Sigmoid colon (tissue), 7 donors: ENCODE results near the gene STK24. TPM values are rescaled to one million over a fixed set of nuclear protein-coding genes. Genes with fewer than 3 reads are reported as not detected.

Source experiments
- DNase-seq: peaks from one replicate; pipeline ENCODE4 v3.0.0-alpha.2; 2019
- H3K27ac ChIP-seq, 4 donors: fragments of 200-600 bp; sonication (generic); one replicate each; pipeline ENCODE4 v1.5.1; 2016 to 2019; ENCODE audit warnings: mild to moderate bottlenecking in 1 of 4
- H3K27me3 ChIP-seq, 3 donors: fragments of 200-600 bp; sonication (generic); one replicate each; pipeline ENCODE4 v1.5.1; 2019; ENCODE audit warnings: mild to moderate bottlenecking in 1 of 3
- H3K36me3 ChIP-seq, 4 donors: fragments of 200-600 bp; sonication (generic); one replicate each; pipeline ENCODE4 v1.5.1; 2016 to 2019
- H3K4me1 ChIP-seq, 4 donors: fragments of 200-600 bp; sonication (generic); one replicate each; pipeline ENCODE4 v1.5.1; 2017 to 2019
- H3K4me3 ChIP-seq, 4 donors: fragments of 200-600 bp; sonication (generic); one replicate each; pipeline ENCODE4 v1.5.1; 2017 to 2019; ENCODE audit warnings: mild to moderate bottlenecking in 2 of 4, moderate library complexity in 1 of 4
- H3K9me3 ChIP-seq, 4 donors: fragments of 200-600 bp in 3 of 4; sonication (generic) in 3 of 4; one replicate each; pipeline versions ENCODE4 v1.5.1 to v1.6.1; 2013 to 2019
- CTCF ChIP-seq, 4 experiments: fragments of 450-650 bp in 3 of 4; fragments of 200-600 bp in 1 of 4; IDR thresholded peaks; one replicate each; pipeline ENCODE4 v1.5.1; 2016 to 2019; ENCODE audit warnings: antibody characterized with exemption in 4 of 4, mild to moderate bottlenecking in 3 of 4, moderate library complexity in 2 of 4
- EP300 ChIP-seq, 4 donors: sonication (generic); formaldehyde crosslinking; IDR thresholded peaks; one replicate each; pipeline ENCODE4 v1.6.1; 2017; ENCODE audit warnings: antibody characterized with exemption in 4 of 4
- POLR2A ChIP-seq, 2 donors: fragments of 450-650 bp; IDR thresholded peaks; one replicate each; pipeline ENCODE4 v1.6.1; 2016; ENCODE audit warnings: antibody characterized with exemption in 2 of 2, mild to moderate bottlenecking in 2 of 2, moderate library complexity in 2 of 2
- POLR2AphosphoS5 ChIP-seq, 4 donors: sonication (generic); formaldehyde crosslinking; IDR thresholded peaks; one replicate each; pipeline ENCODE4 v1.6.1; 2017; ENCODE audit warnings: antibody characterized with exemption in 4 of 4
- WGBS, 2 donors: extraction: QIAGEN DNeasy Blood & Tissue Kit; methylation state at CpG; one replicate each; pipeline ENCODE4 v1.1.7; 2013; 5-methylcytosine and 5-hydroxymethylcytosine counted together
- intact Hi-C: fragments of 100-400 bp; cut with DNase I; formaldehyde crosslinking; loops from one replicate; pipeline ENCODE4 v1.15.1; 2023
- polyA plus RNA-seq, 3 donors: library from polyadenylated mRNA; stranded (reverse); fragments of 200-250 nt; gene quantifications; one replicate each; pipeline ENCODE4 v1.2.3, GENCODE V29; 2013
- total RNA-seq, 4 donors: library from RNA; depleted of rRNA; stranded (reverse); fragments of >200 nt; gene quantifications; one replicate each; pipeline ENCODE4 v1.1.0, GENCODE V29; 2016
- donor health status: healthy with polysubstance abuse.
- donor health status: Bipolar disorder and iron deficiency.
- donor health status: healthy.

Gene STK24
- total and polyA plus RNA-seq, 7 donors, result 59.7 to 200 (median 78.9) TPM

- TF ChIP-seq POLR2A (IDR thresholded peaks at IDR 0.05), result no peak
- TF ChIP-seq POLR2AphosphoS5 (IDR thresholded peaks at IDR 0.05), result no peak
- TF ChIP-seq CTCF (IDR thresholded peaks at IDR 0.05), result no peak
- TF ChIP-seq EP300 (IDR thresholded peaks at IDR 0.05), result no peak
These were observed 27.1 kb downstream of the STK24 start for GRCh38 chr13:98549728-98550317.

GRCh38 chr13:98549006-98549727 lies 27.7 kb downstream of the STK24 start:
- H3K27me3 ChIP-seq, result no peaks in the 10 kb centered on the region
- H3K9me3 ChIP-seq, result no peaks in the 10 kb centered on the region
- peaks cover 0 to 5% (median 0%) of the 10 kb centered on the region in 4 donors for H3K36me3 ChIP-seq
- H3K4me1 ChIP-seq, result peaks cover 0 to 48% (median 40%) of the 10 kb centered on the region in 4 donors
- no peak overlapping the region for H3K4me3 ChIP-seq
- TF ChIP-seq POLR2A (IDR thresholded peaks at IDR 0.05) (no peak), CTCF (IDR thresholded peaks at IDR 0.05) (no peak), POLR2AphosphoS5 (IDR thresholded peaks at IDR 0.05) (peak in 1 of 4 donors; percentile 8), EP300 (IDR thresholded peaks at IDR 0.05) (no peak)
- WGBS, 2 donors, result 87 to 90% methylated on average over 7 of the region's 7 CpGs
- intact Hi-C loops, result no loop called here
- no peak for DNase-seq
- no peak overlapping the region for H3K27ac ChIP-seq

More at GRCh38 chr13:98549728-98550317, 27.1 kb downstream of the STK24 start:
- Histone ChIP-seq H3K27me3 (no peaks in the 10 kb centered on the region), H3K27ac (no peak overlapping the region), H3K4me1 (peaks cover 0 to 44% (median 37%) of the 10 kb centered on the region in 4 donors), H3K9me3 (no peaks in the 10 kb centered on the region), H3K4me3 (no peak overlapping the region), H3K36me3 (peaks cover 0 to 5% (median 0%) of the 10 kb centered on the region in 4 donors)
- intact Hi-C loops, result loop anchor here (5.0 kb wide), 1 partner anchor 33 kb away; no protein-coding TSS in a partner anchor
- DNase-seq, result no peak
- 65 to 69% methylated on average over 3 of the region's 3 CpGs for WGBS, 2 donors

GRCh38 chr13:98548230-98548629 lies 28.7 kb downstream of the STK24 start:
- Histone ChIP-seq H3K36me3 (peaks cover 0 to 5% (median 0%) of the 10 kb centered on the region in 4 donors), H3K9me3 (no peaks in the 10 kb centered on the region), H3K27ac (no peak overlapping the region), H3K4me1 (peaks cover 0 to 48% (median 40%) of the 10 kb centered on the region in 4 donors), H3K4me3 (no peak overlapping the region), H3K27me3 (no peaks in the 10 kb centered on the region)
- intact Hi-C loops, result no loop called here
- no peak for TF ChIP-seq POLR2A (IDR thresholded peaks at IDR 0.05)
- no peak for TF ChIP-seq CTCF (IDR thresholded peaks at IDR 0.05)
- no peak for TF ChIP-seq EP300 (IDR thresholded peaks at IDR 0.05)
- no peak for DNase-seq
- WGBS, 2 donors, result 87 to 88% methylated on average over 3 of the region's 3 CpGs

GRCh38 chr13:98547455-98547854 lies 29.5 kb downstream of the STK24 start:
- H3K36me3 ChIP-seq, result peaks cover 0 to 5% (median 0%) of the 10 kb centered on the region in 4 donors
- H3K27ac ChIP-seq, result no peak overlapping the region
- peaks cover 0 to 50% (median 43%) of the 10 kb centered on the region in 4 donors for H3K4me1 ChIP-seq
- TF ChIP-seq POLR2A (IDR thresholded peaks at IDR 0.05) (no peak), EP300 (IDR thresholded peaks at IDR 0.05) (no peak), CTCF (IDR thresholded peaks at IDR 0.05) (no peak), POLR2AphosphoS5 (IDR thresholded peaks at IDR 0.05) (no peak)
- WGBS, 2 donors, result 97 to 99% methylated on average over 5 of the region's 5 CpGs
- DNase-seq, result no peak
- no peak overlapping the region for H3K4me3 ChIP-seq
- intact Hi-C loops, result no loop called here
- no peaks in the 10 kb centered on the region for H3K27me3 ChIP-seq
- H3K9me3 ChIP-seq, result no peaks in the 10 kb centered on the region
